IMR-90 (cell line): ENCODE results near the gene KAT6B.

Source experiments
- BHLHE40 ChIP-seq: fragments of 150-350 bp; IDR thresholded peaks from 2 replicates; pipeline ENCODE4 v1.6.1; 2016; ENCODE audit warnings: mild to moderate bottlenecking, low read depth, low read length
- FOS ChIP-seq: fragments of 150-350 bp; IDR thresholded peaks from 2 replicates; pipeline ENCODE4 v1.6.1; 2016; ENCODE audit warnings: low read depth, low read length
- TF ChIP-seq, protein P1 (sequence below): conservative IDR thresholded peaks from 2 replicates; pipeline ENCODE4 v1.5.1; 2012; ENCODE audit warnings: mild to moderate bottlenecking, low read depth, low read length, improper control_type of control experiment
- TF ChIP-seq, protein P2 (sequence below): fragments of 150-350 bp; IDR thresholded peaks from 2 replicates; pipeline ENCODE4 v1.6.1; 2017; ENCODE audit warnings: mild to moderate bottlenecking, antibody characterized with exemption, low read length, low read depth

DNA sequence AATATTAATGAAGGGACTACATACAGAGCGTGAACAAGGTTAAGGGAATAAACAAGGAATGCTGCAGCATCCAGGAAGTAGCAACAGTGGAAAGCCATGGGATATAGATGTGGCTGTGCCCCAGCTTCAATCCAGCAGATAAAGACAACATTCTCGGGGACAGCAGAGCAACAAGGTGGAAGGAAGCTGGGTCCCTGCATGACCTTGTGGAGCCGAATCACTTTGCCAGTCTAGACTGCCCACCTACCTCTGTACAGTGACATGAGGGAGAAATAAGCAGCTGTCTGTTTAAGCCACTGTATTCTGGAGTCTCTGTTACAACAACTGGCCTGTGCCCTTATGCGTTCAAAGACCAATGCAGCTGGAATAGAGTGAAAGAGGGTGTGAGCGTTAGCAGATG, 255.0 kb downstream of the KAT6B start:
- no peak for TF ChIP-seq BHLHE40
- TF ChIP-seq, protein P1, sequence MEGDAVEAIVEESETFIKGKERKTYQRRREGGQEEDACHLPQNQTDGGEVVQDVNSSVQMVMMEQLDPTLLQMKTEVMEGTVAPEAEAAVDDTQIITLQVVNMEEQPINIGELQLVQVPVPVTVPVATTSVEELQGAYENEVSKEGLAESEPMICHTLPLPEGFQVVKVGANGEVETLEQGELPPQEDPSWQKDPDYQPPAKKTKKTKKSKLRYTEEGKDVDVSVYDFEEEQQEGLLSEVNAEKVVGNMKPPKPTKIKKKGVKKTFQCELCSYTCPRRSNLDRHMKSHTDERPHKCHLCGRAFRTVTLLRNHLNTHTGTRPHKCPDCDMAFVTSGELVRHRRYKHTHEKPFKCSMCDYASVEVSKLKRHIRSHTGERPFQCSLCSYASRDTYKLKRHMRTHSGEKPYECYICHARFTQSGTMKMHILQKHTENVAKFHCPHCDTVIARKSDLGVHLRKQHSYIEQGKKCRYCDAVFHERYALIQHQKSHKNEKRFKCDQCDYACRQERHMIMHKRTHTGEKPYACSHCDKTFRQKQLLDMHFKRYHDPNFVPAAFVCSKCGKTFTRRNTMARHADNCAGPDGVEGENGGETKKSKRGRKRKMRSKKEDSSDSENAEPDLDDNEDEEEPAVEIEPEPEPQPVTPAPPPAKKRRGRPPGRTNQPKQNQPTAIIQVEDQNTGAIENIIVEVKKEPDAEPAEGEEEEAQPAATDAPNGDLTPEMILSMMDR: no peak
- TF ChIP-seq, protein P2, sequence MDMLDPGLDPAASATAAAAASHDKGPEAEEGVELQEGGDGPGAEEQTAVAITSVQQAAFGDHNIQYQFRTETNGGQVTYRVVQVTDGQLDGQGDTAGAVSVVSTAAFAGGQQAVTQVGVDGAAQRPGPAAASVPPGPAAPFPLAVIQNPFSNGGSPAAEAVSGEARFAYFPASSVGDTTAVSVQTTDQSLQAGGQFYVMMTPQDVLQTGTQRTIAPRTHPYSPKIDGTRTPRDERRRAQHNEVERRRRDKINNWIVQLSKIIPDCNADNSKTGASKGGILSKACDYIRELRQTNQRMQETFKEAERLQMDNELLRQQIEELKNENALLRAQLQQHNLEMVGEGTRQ: no peak
- no peak for TF ChIP-seq FOS
